HG02610 (cell line): ENCODE measurements around the gene ALOX15B.
"Not testable (repeated sequence)": the region's sequence is repeated elsewhere in the genome, so short reads cannot be mapped to it uniquely, and the experiment has no call there.

Experiments used
- ATAC-seq: cut with Tn5 transposase; IDR thresholded peaks from one replicate; pipeline ENCODE4 v1.9.1; 2021; ENCODE audit warnings: mild to moderate bottlenecking, moderate library complexity; ENCODE audit not compliant: unreplicated experiment

The ALOX15B gene

GRCh38 chr17:8012996-8013640 lies 25.7 kb upstream of the ALOX15B start:
- ATAC-seq = no peak

DNA sequence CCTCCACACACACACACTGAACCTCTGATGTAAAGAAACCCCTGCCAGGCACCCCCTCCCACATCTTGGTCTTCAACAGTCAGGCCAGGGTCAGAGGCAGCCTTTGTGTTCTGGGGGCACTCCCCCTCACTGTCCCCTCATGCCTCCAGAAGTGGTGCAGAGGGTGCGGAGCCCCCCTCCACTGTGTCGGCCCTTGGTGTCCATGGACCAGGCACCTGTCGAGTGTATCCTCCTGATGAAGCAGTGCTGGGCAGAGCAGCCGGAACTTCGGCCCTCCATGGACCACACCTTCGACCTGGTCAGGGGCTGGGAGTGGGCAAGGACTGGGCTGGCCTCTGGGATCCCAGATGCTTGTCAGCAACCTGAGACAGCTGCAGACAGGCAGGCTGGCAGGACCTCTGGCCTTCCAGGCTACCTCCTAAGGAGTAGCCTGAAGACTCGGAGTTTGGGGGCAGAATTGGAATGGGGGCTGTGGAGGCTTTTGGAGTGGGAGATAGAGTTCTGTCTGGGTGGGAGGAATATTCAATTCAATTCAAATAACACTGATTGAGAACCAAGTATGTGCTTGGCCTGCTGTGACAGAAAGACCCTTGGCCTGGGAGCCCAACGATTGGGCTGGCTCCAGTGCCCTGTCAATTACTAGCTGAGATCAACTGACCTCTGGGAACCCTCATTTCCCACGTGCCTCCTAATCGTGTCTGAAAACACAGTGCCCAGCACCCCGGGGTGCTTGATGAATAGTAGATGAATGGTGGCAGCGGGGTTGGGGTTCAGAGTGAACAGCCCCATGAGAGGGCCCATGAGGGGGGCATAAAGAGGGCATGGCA lies 24.9 kb upstream of the ALOX15B start:
- no peak for ATAC-seq

DNA sequence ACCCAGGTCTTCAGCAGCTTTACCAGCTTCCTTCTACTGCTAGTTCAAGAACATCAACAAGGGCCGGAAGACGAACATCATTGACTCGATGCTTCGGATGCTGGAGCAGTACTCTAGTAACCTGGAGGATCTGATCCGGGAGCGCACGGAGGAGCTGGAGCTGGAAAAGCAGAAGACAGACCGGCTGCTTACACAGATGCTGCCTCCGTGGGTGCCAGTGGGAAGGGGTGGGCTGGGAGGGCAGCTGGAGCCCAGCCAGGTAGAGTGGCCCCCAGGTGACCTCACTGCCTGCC lies 24.4 kb upstream of the ALOX15B start:
- ATAC-seq = no peak

- no peak for ATAC-seq
Measured at GRCh38 chr17:8015236-8015956, 23.5 kb upstream of the ALOX15B start.

DNA sequence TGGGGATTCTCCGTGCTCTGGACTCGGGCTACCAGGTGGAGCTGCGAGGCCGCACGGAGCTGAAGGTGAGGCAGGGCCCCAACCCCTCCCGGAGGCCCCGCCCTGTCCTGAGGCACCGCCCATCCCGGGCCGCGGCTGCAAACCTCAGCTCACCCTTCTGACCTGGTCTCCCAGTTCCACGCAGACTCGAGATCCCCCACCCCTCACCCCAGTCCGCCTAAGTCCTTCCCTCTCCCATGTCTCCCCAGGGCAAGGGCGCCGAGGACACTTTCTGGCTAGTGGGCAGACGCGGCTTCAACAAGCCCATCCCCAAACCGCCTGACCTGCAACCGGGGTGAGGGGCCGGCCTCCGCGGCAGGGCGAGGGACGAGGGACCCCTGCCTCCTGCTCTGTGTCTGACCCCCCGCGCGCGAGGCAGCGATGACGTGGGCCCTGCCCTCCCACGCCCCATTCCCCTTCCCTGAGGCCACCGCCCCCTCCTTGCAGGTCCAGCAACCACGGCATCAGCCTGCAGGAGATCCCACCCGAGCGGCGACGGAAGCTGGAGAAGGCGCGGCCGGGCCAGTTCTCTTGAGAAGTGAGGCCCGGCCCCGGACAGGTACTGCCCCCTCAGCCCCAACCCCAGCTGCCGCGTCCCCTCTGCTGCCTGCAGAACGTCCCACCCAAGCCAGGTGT lies 22.8 kb upstream of the ALOX15B start:
- ATAC-seq = no peak

DNA sequence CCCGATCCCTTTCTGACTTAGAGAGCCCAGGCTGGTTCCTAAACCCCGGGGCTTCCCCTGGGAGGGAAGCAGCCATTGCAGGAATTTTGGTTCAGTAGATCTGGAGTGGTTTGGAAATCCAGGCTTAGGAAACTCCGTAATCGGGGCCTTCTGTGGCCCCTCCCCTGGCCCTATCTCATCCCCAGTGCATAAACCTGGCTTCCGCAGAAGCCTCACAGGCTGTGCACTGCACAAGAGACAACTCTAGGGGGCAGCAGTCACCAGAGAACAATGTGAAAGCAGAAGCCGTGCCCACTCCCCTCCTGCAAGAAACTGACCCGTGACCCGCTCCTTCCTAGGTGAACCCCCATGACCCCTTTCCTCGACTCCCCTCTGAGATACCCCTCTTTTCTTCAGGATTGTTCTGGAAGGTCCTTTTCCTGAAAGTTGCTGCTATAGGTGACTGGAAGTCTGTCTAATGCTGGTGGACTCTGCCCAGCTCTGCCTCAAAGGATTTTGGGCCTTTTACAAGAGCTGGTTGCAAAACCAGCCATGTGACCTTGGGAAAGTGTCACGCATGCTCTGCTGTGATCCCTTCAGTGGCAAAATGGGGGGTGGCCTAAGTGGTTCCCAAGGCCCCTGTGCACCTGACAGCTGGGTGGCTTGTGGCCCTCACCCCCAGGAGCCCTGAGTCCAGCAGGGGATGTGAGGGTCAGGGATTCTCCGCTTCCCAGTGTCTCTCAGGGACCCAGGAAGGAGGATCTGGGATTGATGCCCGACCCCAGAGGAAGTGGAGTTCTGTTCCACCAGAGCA lies 22.0 kb upstream of the ALOX15B start:
- ATAC-seq = no peak

DNA sequence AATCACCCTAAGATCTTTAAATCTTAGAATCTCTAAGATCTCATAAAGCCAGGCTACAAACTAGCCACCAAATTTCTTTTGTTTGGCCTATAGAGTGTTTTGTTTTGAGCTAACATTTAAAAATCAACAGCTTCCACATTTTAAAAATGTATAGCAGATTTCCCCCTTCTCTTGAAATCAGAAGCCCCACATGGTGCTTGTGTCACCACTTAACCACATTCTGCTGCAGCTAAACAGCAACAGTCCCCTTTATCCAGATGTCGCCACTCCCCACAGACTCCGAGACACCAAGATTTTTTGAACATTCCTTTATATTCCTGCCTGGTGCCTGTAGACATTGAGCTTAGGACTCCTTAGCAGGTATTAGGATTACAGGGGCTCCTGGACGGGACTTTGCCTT lies 20.4 kb upstream of the ALOX15B start:
- ATAC-seq = no peak

DNA sequence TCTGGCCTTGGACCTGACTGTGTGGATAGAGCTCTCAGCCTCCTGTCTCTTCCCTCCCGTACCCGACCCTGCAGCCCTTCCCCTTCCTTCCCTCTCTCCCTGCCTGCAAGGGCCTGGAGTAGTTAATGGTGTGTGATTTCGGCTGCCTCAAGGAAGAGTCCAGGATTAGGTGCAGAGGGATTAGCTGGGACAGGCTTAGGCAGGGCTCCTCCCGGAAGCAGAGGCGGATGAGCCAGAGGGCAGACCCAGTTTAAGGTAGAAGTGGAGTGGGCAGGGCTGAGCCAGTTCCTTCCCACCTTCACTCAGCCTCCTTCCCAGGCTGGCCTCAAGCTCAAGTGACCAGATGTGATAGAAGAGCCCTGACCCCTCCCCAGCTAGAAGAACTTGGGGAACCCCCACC lies 19.7 kb upstream of the ALOX15B start:
- ATAC-seq = no peak

- no peak for ATAC-seq
Measured at GRCh38 chr17:8019665-8020650, 18.9 kb upstream of the ALOX15B start.

- no peak for ATAC-seq
Measured at GRCh38 chr17:8020776-8021564, 17.9 kb upstream of the ALOX15B start.

- ATAC-seq = no peak
Measured at GRCh38 chr17:8021565-8022359, 17.1 kb upstream of the ALOX15B start.

DNA sequence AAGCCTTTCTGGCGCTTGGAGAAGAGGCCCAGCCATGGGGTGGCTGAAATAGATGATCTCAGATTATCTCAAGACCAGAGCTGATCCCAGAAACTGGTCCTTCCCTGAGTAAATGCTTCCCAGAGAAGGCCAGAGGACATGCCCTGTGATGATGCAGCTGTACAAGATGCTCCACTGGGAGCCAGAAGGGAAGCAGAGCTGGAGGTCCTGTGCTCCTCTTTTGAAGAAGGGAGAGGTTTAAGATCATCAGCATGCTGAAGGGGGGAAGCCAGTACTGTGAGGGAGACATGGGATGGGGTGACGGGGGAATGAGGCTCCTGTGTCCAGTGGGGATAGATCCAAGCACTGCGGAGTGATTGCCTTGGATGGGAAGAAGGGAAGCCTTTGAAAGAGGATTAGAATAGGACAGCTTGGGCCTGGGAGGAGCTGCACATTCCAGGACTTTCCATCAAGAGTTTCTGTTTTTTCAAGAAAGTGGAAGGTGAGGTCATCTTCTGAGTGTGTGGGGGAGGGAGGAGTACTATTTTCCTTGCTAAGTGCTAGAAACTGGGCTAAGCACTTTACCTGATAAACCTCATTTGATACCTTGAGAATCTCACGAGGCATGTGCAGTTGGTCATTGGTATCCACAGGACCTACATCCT lies 16.4 kb upstream of the ALOX15B start:
- no peak for ATAC-seq

- ATAC-seq = not testable (repeated sequence)
Measured at GRCh38 chr17:8024161-8024560, 14.7 kb upstream of the ALOX15B start.

- ATAC-seq = no peak
Measured at GRCh38 chr17:8025176-8025911, 13.5 kb upstream of the ALOX15B start.

DNA sequence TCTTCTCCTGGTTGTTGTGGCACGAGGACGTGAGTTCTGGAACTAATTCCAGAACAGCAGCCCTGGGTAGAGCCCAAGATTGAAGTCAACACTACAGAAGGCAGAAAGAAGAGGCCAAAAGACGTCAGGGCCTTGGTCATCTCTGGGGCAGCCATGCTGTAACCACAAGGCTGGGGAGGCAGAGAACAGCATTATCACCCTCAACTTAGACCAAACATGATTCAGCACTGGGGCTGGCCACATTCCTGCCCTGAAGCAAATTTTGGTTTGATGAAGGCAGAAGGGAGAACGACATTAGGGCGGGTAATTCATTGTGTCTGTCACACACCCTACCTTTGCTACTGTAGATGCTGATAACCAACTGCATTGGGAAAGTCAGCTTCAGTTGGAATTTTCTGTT lies 9.7 kb upstream of the ALOX15B start:
- ATAC-seq = no peak

- ATAC-seq = no peak
Measured at GRCh38 chr17:8031261-8031661, 7.6 kb upstream of the ALOX15B start.

DNA sequence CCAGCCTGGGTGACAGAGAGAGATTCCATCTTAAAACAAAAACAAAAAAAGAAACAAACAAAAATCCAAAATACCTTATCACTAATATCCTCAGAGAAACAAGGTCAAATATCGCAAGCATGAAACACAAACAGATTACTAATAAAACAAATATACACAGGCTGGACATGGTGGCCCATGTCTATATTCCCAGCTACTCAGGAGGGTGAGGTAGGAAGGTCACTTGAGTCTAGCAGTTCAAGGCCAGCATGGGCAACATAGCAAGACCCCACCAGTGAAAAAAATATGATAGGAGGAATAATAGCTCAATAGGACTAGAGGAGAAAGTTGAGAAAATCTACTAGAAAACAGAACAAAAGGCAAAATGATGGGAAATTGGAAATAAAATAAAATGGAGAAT lies 6.9 kb upstream of the ALOX15B start:
- no peak for ATAC-seq
